ENCODE measurements around the gene SMIM41.

The SMIM41 gene

GRCh38 chr12:52122904-52123303, 43.4 kb downstream of the SMIM41 start:
- DNase-seq = no peak
- H3K36me3 ChIP-seq (replicated peaks; ENCODE audit: insufficient read depth, low read length) = no peaks in the 10 kb centered on the region
- H3K9ac ChIP-seq (ENCODE audit: low read length) = no peak overlapping the region
- no peaks in the 10 kb centered on the region for H3K9me2 ChIP-seq (replicated peaks; ENCODE audit: insufficient read depth, low read length)
- no peak overlapping the region for H3K4me3 ChIP-seq (ENCODE audit: low read length)
- H3K79me2 ChIP-seq (ENCODE audit: low read length) = no peaks in the 10 kb centered on the region
- peaks cover 26% of the 10 kb centered on the region for H3K4me1 ChIP-seq (ENCODE audit: low read length)
- no peak overlapping the region for H3K27ac ChIP-seq (ENCODE audit: low read length)
- no peak overlapping the region for H2AFZ ChIP-seq (ENCODE audit: low read length)
- H3K9me3 ChIP-seq (replicated peaks; ENCODE audit: insufficient read depth, low read length) = no peaks in the 10 kb centered on the region
- H3F3A ChIP-seq (ENCODE audit: insufficient read depth, low read length) = peaks cover 17% of the 10 kb centered on the region
- TF ChIP-seq EZH2 (optimal IDR thresholded peaks at IDR 0.05; ENCODE audit: low read depth, low read length) = no peak
- TF ChIP-seq, protein P1, sequence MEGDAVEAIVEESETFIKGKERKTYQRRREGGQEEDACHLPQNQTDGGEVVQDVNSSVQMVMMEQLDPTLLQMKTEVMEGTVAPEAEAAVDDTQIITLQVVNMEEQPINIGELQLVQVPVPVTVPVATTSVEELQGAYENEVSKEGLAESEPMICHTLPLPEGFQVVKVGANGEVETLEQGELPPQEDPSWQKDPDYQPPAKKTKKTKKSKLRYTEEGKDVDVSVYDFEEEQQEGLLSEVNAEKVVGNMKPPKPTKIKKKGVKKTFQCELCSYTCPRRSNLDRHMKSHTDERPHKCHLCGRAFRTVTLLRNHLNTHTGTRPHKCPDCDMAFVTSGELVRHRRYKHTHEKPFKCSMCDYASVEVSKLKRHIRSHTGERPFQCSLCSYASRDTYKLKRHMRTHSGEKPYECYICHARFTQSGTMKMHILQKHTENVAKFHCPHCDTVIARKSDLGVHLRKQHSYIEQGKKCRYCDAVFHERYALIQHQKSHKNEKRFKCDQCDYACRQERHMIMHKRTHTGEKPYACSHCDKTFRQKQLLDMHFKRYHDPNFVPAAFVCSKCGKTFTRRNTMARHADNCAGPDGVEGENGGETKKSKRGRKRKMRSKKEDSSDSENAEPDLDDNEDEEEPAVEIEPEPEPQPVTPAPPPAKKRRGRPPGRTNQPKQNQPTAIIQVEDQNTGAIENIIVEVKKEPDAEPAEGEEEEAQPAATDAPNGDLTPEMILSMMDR (IDR thresholded peaks at IDR 0.05; ENCODE audit: low read length) = no peak
- no peak for TF ChIP-seq EZH2phosphoT487 (IDR thresholded peaks at IDR 0.05; ENCODE audit: low read length)
- peaks cover 73% of the 10 kb centered on the region for H3K27me3 ChIP-seq (replicated peaks; ENCODE audit: insufficient read depth, low read length)
- H4K20me1 ChIP-seq (ENCODE audit: insufficient read depth, low read length) = no peaks in the 10 kb centered on the region
- no peak overlapping the region for H3K4me2 ChIP-seq (ENCODE audit: low read depth, low read length)

DNA sequence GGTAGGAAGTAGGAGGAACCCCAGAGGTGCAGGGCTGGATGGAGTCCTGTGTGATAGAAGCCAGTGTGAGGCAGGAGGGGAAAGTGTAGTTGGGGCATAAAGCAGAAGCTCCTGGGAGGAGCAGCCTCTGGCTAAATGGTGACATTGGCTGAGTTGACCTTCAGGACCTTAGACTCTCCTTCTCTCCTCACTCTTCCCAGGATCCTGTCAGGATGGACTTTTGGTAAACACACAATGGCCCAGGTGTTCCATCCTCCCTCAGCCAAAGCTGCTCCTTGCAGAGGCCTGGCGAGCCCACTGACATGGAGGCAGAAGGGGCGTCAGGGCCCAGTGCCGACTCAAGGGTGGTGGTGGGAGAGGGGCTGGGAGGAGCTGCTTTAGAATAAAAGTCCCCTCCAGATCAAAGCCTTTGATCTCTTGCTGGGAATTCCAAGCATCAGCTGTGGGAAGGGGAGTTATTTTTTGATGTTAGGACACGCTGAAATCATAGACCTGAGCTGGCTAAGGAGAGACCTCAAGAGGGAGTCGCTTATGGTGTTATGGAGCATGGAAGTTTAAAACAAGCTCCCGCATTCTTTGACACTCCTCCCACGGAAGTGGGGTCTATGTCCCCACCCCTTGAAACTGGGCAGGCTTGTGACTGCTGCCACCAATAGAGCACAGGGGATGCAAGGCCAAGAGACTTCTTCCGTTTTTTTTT, 44.1 kb downstream of the SMIM41 start:
- Histone ChIP-seq H3K79me2 (ENCODE audit: low read length) (no peaks in the 10 kb centered on the region), H3K36me3 (replicated peaks; ENCODE audit: insufficient read depth, low read length) (no peaks in the 10 kb centered on the region), H3F3A (ENCODE audit: insufficient read depth, low read length) (peaks cover 10% of the 10 kb centered on the region), H3K27me3 (replicated peaks; ENCODE audit: insufficient read depth, low read length) (peaks cover 77% of the 10 kb centered on the region), H3K27ac (ENCODE audit: low read length) (no peak overlapping the region), H2AFZ (ENCODE audit: low read length) (no peak overlapping the region), H3K9me2 (replicated peaks; ENCODE audit: insufficient read depth, low read length) (no peaks in the 10 kb centered on the region), H4K20me1 (ENCODE audit: insufficient read depth, low read length) (no peaks in the 10 kb centered on the region), H3K9me3 (replicated peaks; ENCODE audit: insufficient read depth, low read length) (no peaks in the 10 kb centered on the region), H3K4me2 (ENCODE audit: low read depth, low read length) (no peak overlapping the region), H3K4me1 (ENCODE audit: low read length) (peaks cover 20% of the 10 kb centered on the region), H3K4me3 (ENCODE audit: low read length) (no peak overlapping the region), H3K9ac (ENCODE audit: low read length) (no peak overlapping the region)
- no peak for TF ChIP-seq EZH2 (optimal IDR thresholded peaks at IDR 0.05; ENCODE audit: low read depth, low read length)
- no peak for TF ChIP-seq EZH2phosphoT487 (IDR thresholded peaks at IDR 0.05; ENCODE audit: low read length)
- DNase-seq = no peak

GRCh38 chr12:52125476-52125900, 46.0 kb downstream of the SMIM41 start:
- Histone ChIP-seq H3K4me3 (ENCODE audit: low read length) (no peak overlapping the region), H3K4me2 (ENCODE audit: low read depth, low read length) (no peak overlapping the region), H3K36me3 (replicated peaks; ENCODE audit: insufficient read depth, low read length) (no peaks in the 10 kb centered on the region), H2AFZ (ENCODE audit: low read length) (no peak overlapping the region), H3K9ac (ENCODE audit: low read length) (no peak overlapping the region), H3K27me3 (replicated peaks; ENCODE audit: insufficient read depth, low read length) (peaks cover 72% of the 10 kb centered on the region), H3K9me2 (replicated peaks; ENCODE audit: insufficient read depth, low read length) (no peaks in the 10 kb centered on the region), H3K9me3 (replicated peaks; ENCODE audit: insufficient read depth, low read length) (no peaks in the 10 kb centered on the region), H3K79me2 (ENCODE audit: low read length) (no peaks in the 10 kb centered on the region), H4K20me1 (ENCODE audit: insufficient read depth, low read length) (no peaks in the 10 kb centered on the region), H3F3A (ENCODE audit: insufficient read depth, low read length) (no peaks in the 10 kb centered on the region), H3K4me1 (ENCODE audit: low read length) (0 out of 2 replicates have a peak, but pooled peaks cover 7% of the 10 kb centered on the region), H3K27ac (ENCODE audit: low read length) (no peak overlapping the region)
- TF ChIP-seq, protein P1 (IDR thresholded peaks at IDR 0.05; ENCODE audit: low read length) = no peak
- TF ChIP-seq EZH2phosphoT487 (IDR thresholded peaks at IDR 0.05; ENCODE audit: low read length) (no peak), EZH2 (optimal IDR thresholded peaks at IDR 0.05; ENCODE audit: low read depth, low read length) (no peak)
- DNase-seq = no peak

DNA sequence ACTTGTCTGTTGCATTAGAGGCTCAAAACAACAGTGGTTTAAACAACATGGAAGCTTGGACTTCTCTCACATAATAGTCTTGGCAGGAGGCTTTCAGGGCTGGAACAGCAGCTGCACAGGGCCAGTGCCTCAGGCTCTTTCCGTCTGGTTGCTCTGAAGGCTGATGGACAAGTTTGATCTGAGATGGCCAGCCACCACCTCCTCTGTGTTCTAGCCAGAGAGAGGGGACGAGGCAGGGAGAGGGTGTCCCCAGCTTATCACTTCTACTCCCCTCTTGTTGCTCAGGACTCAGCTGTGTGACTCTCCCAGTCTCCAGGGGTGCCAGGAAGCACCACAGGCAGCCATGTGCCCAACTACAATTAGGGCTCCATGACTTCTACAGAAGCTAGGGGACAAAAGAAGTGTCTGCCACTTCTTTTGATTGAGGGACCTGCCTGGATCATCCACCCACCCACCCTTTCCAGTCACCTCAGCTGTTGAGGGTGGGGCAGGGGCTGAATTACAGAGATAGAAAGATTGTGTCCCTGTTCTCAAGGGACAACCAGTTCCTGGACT, 46.6 kb downstream of the SMIM41 start:
- no peak overlapping the region for H3K9ac ChIP-seq (ENCODE audit: low read length)

More for the DNA sequence above, 46.6 kb downstream of the SMIM41 start:
- Histone ChIP-seq H3K79me2 (ENCODE audit: low read length) (no peaks in the 10 kb centered on the region), H3K4me1 (ENCODE audit: low read length) (0 out of 2 replicates have a peak, but pooled peaks cover 6% of the 10 kb centered on the region), H3K4me3 (ENCODE audit: low read length) (no peak overlapping the region), H3K9me2 (replicated peaks; ENCODE audit: insufficient read depth, low read length) (no peaks in the 10 kb centered on the region), H2AFZ (ENCODE audit: low read length) (no peak overlapping the region), H3K27ac (ENCODE audit: low read length) (no peak overlapping the region), H3K9me3 (replicated peaks; ENCODE audit: insufficient read depth, low read length) (no peaks in the 10 kb centered on the region), H3K4me2 (ENCODE audit: low read depth, low read length) (no peak overlapping the region), H3F3A (ENCODE audit: insufficient read depth, low read length) (no peaks in the 10 kb centered on the region), H3K27me3 (replicated peaks; ENCODE audit: insufficient read depth, low read length) (peaks cover 65% of the 10 kb centered on the region), H3K36me3 (replicated peaks; ENCODE audit: insufficient read depth, low read length) (no peaks in the 10 kb centered on the region), H4K20me1 (ENCODE audit: insufficient read depth, low read length) (no peaks in the 10 kb centered on the region)
- no peak for DNase-seq
- TF ChIP-seq, protein P1 (IDR thresholded peaks at IDR 0.05; ENCODE audit: low read length) = no peak
- TF ChIP-seq EZH2 (optimal IDR thresholded peaks at IDR 0.05; ENCODE audit: low read depth, low read length) = no peak
- TF ChIP-seq EZH2phosphoT487 (IDR thresholded peaks at IDR 0.05; ENCODE audit: low read length) = no peak
